ENCODE data around the gene ELAC1. TPM values are rescaled to one million over a fixed set of nuclear protein-coding genes. Genes with fewer than 3 reads are reported as not detected.
A peak's percentile ranks its signal among the peaks of the same experiment; 100 is the strongest.
"Not testable (repeated sequence)": the region's sequence is repeated elsewhere in the genome, so short reads cannot be mapped to it uniquely, and the experiment has no call there.

ELAC1 gene
- total RNA-seq, 4 donors from 2014 or later: 9.3 to 23.5 (median 16.3) TPM

GRCh38 chr18:50970006-50970405 lies 2.2 kb downstream of the ELAC1 start:
- intact Hi-C loops (cut with DNase I): no loop called here
- peak overlapping the region; percentile 42 to 66 (median 64) for H3K27ac ChIP-seq
- no peak for TF ChIP-seq POLR2A (IDR thresholded peaks at IDR 0.05)
- TF ChIP-seq CTCF (IDR thresholded peaks at IDR 0.05): no peak
- 29 to 39% methylated on average over 2 of the region's 2 CpGs for WGBS, 2 donors
- no peaks in the 10 kb centered on the region for H3K27me3 ChIP-seq
- no peaks in the 10 kb centered on the region for H3K9me3 ChIP-seq
- no peak overlapping the region for H3K4me3 ChIP-seq (replicated peaks in 1 of 3)
- peak; percentile 90 to 94 for DNase-seq
- H3K36me3 ChIP-seq: peaks cover 3 to 7% of the 10 kb centered on the region in 2 donors
- peaks cover 33 to 42% of the 10 kb centered on the region in 2 donors for H3K4me1 ChIP-seq

DNA sequence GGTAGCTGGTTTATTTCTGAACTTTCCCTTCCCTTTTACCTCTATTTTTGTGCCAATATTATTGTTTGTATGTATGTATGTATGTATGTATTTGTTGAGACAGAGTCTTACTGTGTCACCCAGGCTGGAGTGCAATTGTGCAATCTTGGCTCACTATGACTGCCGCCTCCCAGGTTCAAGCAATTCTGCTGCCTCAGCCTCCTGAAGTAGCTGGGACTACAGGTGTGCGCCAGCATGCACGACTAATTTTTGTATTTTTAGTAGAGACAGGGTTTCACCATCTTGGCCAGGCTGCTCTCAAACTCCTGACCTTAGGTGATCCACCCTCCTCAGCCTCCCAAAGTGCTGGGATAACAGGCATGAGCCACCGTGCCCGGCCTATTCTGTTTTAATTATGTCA lies 4.6 kb downstream of the ELAC1 start:
- peak overlapping the region; percentile 50 to 61 (median 57) for H3K27ac ChIP-seq
- peaks cover 10 to 24% of the 10 kb centered on the region in 2 donors for H3K36me3 ChIP-seq
- H3K4me3 ChIP-seq (replicated peaks in 1 of 3); H3K27me3 ChIP-seq; H3K9me3 ChIP-seq; intact Hi-C loops (cut with DNase I): not testable (repeated sequence)
- DNase-seq: peak; percentile 73 to 83
- peaks cover 33 to 42% of the 10 kb centered on the region in 2 donors for H3K4me1 ChIP-seq
- WGBS, 2 donors: 38 to 53% methylated on average over 5 of the region's 5 CpGs

GRCh38 chr18:50973367-50974126 lies 5.7 kb downstream of the ELAC1 start:
- Histone ChIP-seq H3K27me3 (no peaks in the 10 kb centered on the region), H3K4me3 (replicated peaks in 1 of 3) (no peak overlapping the region), H3K36me3 (peaks cover 14 to 31% of the 10 kb centered on the region in 2 donors), H3K9me3 (no peaks in the 10 kb centered on the region), H3K27ac (peak overlapping the region in 2 of 3 donors; percentile 22 to 61), H3K4me1 (peaks cover 33 to 42% of the 10 kb centered on the region in 2 donors)
- no peak for TF ChIP-seq CTCF (IDR thresholded peaks at IDR 0.05)
- no peak for TF ChIP-seq POLR2A (IDR thresholded peaks at IDR 0.05)
- peak; percentile 44 to 49 for DNase-seq
- 72 to 79% methylated on average over 4 of the region's 4 CpGs for WGBS, 2 donors
- intact Hi-C loops (cut with DNase I): no loop called here

DNA sequence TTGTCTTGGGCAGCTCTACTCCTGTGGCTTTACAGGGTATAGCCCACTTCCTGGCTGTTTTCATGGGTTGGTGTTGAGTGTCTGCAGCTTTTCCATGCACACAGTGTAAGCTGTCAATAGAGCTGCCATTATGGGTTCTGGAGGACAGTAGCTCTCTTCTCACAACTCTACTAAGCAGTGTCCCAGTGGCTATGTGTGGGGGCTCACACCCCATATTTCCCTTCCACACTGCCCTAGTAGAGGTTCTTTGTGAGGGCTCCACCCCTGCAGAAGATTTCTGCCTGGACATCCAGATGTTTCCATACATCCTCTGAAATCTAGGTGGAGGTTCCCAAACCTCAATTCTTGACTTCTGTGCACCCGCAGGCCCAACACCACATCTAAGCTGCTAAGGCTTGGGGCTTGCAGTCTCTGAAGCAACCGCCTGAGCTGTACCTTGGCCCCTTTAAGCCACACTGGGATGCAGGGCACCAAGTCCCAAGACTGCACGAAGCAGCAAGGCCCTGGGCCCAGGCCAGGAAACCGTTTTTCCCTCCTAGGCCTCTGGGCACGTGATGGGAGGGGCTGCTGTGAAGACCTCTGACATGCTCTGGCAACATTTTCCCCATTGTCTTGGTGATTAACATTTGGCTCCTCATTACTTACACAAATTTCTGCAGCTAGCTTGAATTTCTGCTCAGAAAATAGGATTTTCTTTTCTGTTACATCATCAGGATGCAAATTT lies 9.4 kb downstream of the ELAC1 start:
- Histone ChIP-seq H3K4me1 (peaks cover 14 to 16% of the 10 kb centered on the region in 2 donors), H3K27ac (no peak overlapping the region), H3K4me3 (replicated peaks in 1 of 3) (no peak overlapping the region), H3K9me3 (no peaks in the 10 kb centered on the region), H3K36me3 (peaks cover 14 to 35% of the 10 kb centered on the region in 2 donors), H3K27me3 (no peaks in the 10 kb centered on the region)
- 88 to 91% methylated on average over 5 of the region's 5 CpGs for WGBS, 2 donors
- intact Hi-C loops (cut with DNase I): no loop called here
- no peak for DNase-seq
- no peak for TF ChIP-seq POLR2A (IDR thresholded peaks at IDR 0.05)
- TF ChIP-seq CTCF (IDR thresholded peaks at IDR 0.05): no peak

DNA sequence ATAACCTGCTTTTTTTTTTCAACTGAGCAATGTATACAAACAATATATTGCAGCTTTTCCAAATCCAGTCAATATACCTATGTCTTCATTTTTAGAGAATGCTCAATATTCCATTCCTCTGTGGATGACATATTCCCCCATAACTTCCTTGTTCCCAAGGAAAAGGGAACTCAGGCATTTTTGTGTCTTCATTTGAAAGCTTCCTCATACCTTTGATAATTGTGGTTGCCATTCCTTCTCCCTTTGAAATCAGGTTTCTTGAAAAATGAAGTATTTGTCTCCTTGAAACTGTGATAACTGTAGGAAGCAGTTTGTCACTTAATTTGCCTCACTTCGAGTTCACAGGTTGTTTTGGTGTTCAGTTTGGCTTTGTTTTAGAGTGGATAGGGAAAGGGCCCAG lies 13.5 kb downstream of the ELAC1 start:
- Histone ChIP-seq H3K9me3 (no peaks in the 10 kb centered on the region), H3K27me3 (no peaks in the 10 kb centered on the region), H3K27ac (peak overlapping the region; percentile 61 to 66 (median 62)), H3K36me3 (peaks cover 14 to 21% of the 10 kb centered on the region in 2 donors), H3K4me3 (replicated peaks in 1 of 3) (no peak overlapping the region), H3K4me1 (peaks cover 2 to 12% of the 10 kb centered on the region in 2 donors)
- WGBS, 2 donors: 87 to 89% methylated on average over 1 of the region's 1 CpG
- DNase-seq: no peak
- intact Hi-C loops (cut with DNase I): no loop called here
- TF ChIP-seq CTCF (IDR thresholded peaks at IDR 0.05): no peak
- TF ChIP-seq POLR2A (IDR thresholded peaks at IDR 0.05): no peak
